Adrenal gland (tissue), 5 donors: ENCODE data around the gene CDKN1A.

ENCODE experiments used
- CTCF ChIP-seq, 6 experiments: fragments of 450-650 bp in 4 of 6; fragments of 200-600 bp in 2 of 6; sonication (generic) in 1 of 6; IDR thresholded peaks; 1 replicate in 5 of 6; 2 replicates in 1 of 6; pipeline versions ENCODE4 v1.5.1 to v1.8.0; 2016 to 2021; ENCODE audit warnings: antibody characterized with exemption in 6 of 6, mild to moderate bottlenecking in 2 of 6, moderate library complexity in 1 of 6
- POLR2A ChIP-seq, 2 donors: fragments of 450-650 bp; IDR thresholded peaks; one replicate each; pipeline ENCODE4 v1.6.1; 2017; ENCODE audit warnings: antibody characterized with exemption in 2 of 2, mild to moderate bottlenecking in 2 of 2, moderate library complexity in 1 of 2
- donor health status: DM: no; HTN: no; CAD: no.

DNA sequence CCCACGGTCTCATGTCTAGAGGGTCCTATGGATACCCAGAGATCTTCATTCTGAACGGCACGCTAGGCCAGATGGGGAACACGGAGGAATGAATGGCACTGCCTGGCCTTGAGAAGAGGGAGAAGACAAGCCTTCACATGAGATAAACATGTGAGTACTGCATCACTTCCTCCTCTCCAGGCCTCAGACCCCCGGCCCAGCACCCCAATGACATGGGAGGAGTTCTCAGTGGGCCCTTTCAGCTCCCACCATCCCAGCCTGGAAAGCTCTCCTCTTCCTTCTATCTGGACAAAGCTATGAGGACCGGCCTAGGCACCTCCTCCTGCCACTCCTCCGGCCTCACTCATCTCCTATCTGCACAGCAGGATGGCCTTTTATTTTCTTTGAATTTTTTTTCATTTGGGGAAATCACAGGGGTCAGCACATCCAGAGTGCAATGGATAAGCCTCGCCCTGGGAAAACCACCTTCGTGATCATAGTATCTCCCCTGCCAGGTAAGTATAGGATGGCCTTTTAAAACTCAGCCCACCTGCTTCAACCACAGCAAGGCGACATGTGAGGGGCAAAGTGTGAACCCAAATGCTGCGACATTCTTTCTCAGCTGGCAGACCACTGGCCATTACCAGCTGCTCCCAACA, 39.2 kb upstream of the CDKN1A start:
- TF ChIP-seq POLR2A (IDR thresholded peaks at IDR 0.05) = no peak
- no peak for TF ChIP-seq CTCF (IDR thresholded peaks at IDR 0.05)
